ENCODE data around the gene ZNF304. TPM values are rescaled to one million over a fixed set of nuclear protein-coding genes. Genes with fewer than 3 reads are reported as not detected.

Gene ZNF304
- total RNA-seq, 4 donors from 2014 or later = 6.1 to 9.7 (median 7.0) TPM

GRCh38 chr19:57334191-57334590, 16.9 kb upstream of the ZNF304 start:
- no peak for TF ChIP-seq CTCF (IDR thresholded peaks at IDR 0.05; ENCODE audit: low read depth)

GRCh38 chr19:57338877-57339276, 12.2 kb upstream of the ZNF304 start:
- TF ChIP-seq CTCF (IDR thresholded peaks at IDR 0.05; ENCODE audit: low read depth) = no peak

- TF ChIP-seq CTCF (IDR thresholded peaks at IDR 0.05; ENCODE audit: low read depth) = no peak
These were observed 8.5 kb upstream of the ZNF304 start for GRCh38 chr19:57342582-57342981.

GRCh38 chr19:57348136-57348535, 2.9 kb upstream of the ZNF304 start:
- TF ChIP-seq CTCF (IDR thresholded peaks at IDR 0.05; ENCODE audit: low read depth) = no peak

- no peak for TF ChIP-seq CTCF (IDR thresholded peaks at IDR 0.05; ENCODE audit: low read depth)
These were observed 796 bp downstream of the ZNF304 start for GRCh38 chr19:57351867-57352266.

- TF ChIP-seq CTCF (IDR thresholded peaks at IDR 0.05; ENCODE audit: low read depth) = no peak
These were observed 4.8 kb downstream of the ZNF304 start for GRCh38 chr19:57355916-57356315.

GRCh38 chr19:57357406-57357805, 6.3 kb downstream of the ZNF304 start:
- TF ChIP-seq CTCF (IDR thresholded peaks at IDR 0.05; ENCODE audit: low read depth) = no peak
